Retinal pigment epithelial cell (primary cell): ENCODE results near the gene SEMA5A.

Source experiments
- DNase-seq: peaks from one replicate; pipeline ENCODE4 v3.0.0-alpha.2; 2010; ENCODE audit warnings: low read depth
- H3K4me3 ChIP-seq: 2 replicates; pipeline ENCODE4 v1.5.1; 2011; ENCODE audit warnings: mild to moderate bottlenecking, low read length, control low read depth, moderate library complexity
- TF ChIP-seq, protein P1 (sequence below): conservative IDR thresholded peaks from 2 replicates; pipeline ENCODE4 v1.5.1; 2011; ENCODE audit warnings: low read depth, low read length, control low read depth, inconsistent platforms

The SEMA5A gene

DNA sequence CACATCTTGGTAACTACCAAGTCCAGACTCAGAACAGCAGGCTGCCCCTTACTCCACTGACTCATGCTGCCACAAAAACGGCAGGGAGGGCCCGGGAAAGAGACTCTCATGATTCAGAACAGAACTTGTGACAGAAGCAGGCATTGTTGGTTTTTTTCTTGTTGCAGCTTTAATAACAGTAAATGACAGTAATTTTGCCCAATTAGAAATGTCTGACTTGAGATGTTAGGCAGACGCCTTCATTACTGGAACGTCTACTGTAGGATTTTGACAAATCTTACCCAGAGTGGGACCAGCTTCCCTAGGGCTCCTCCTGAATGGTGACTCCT lies 77.9 kb downstream of the SEMA5A start:
- no peak overlapping the region for H3K4me3 ChIP-seq
- DNase-seq = peak; percentile 92
- TF ChIP-seq, protein P1, sequence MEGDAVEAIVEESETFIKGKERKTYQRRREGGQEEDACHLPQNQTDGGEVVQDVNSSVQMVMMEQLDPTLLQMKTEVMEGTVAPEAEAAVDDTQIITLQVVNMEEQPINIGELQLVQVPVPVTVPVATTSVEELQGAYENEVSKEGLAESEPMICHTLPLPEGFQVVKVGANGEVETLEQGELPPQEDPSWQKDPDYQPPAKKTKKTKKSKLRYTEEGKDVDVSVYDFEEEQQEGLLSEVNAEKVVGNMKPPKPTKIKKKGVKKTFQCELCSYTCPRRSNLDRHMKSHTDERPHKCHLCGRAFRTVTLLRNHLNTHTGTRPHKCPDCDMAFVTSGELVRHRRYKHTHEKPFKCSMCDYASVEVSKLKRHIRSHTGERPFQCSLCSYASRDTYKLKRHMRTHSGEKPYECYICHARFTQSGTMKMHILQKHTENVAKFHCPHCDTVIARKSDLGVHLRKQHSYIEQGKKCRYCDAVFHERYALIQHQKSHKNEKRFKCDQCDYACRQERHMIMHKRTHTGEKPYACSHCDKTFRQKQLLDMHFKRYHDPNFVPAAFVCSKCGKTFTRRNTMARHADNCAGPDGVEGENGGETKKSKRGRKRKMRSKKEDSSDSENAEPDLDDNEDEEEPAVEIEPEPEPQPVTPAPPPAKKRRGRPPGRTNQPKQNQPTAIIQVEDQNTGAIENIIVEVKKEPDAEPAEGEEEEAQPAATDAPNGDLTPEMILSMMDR = no peak

DNA sequence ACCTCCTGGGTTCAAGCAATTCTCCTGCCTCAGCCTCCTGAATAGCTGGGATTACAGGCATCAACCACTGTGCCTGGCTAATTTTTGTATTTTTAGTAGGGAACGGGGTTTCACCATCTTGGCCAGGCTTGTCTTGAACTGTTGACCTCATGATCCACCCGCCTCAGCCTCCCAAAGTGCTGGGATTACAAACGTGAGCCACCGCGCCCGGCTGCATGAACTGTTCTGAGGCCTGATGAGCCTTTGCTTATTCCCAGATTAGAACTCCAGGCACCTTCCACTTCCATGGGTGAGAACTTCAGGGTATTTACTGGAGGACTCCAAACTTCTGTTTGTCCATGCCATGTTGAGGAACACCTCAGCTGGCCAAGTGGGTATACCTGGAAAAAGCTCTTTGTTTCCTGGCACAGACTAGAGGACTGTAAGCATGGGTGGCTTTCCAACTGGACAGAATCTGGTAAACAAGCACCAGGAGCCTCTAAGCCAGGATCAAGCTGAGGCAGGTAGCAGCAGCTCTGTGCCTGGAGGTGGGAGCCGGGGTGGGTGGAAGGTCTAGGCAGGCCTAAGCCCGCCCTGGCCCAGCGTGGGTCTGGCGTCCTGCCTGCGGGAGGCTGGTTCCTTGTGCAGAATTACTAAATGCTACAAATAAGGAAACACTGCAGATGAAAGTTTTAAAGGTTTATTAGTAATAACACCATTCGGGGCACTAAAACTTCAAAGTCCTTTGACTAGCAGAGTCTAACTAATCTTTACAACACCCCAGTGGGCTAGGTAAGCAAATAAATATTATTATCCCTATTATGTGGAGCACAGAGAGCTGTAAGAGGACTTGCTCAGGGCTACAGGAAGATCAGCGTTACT lies 78.4 kb downstream of the SEMA5A start:
- DNase-seq = no peak
- TF ChIP-seq, protein P1 = no peak

DNA sequence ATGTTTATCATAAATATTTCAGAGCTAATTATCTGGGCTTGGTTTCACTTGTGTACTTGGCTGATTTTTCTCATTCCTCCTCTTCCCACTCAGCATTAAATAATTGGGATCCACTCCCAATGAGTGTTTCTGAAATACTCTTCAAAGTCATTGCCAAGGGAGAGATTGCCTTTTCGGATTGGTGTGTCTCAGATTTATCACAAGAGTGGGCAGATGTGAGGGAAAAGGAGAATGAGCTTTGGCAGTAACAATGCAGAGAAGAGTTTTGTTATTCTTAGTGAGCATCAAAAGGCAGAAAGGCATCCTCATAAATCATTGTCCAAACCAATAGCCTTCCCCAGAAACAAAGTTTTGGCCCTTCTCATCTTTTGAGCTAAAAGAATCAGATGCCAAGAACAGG lies 79.2 kb downstream of the SEMA5A start:
- TF ChIP-seq, protein P1 = no peak
- no peak for DNase-seq
- H3K4me3 ChIP-seq = no peak overlapping the region

More for the DNA sequence above, 78.4 kb downstream of the SEMA5A start:
- H3K4me3 ChIP-seq = no peak overlapping the region

DNA sequence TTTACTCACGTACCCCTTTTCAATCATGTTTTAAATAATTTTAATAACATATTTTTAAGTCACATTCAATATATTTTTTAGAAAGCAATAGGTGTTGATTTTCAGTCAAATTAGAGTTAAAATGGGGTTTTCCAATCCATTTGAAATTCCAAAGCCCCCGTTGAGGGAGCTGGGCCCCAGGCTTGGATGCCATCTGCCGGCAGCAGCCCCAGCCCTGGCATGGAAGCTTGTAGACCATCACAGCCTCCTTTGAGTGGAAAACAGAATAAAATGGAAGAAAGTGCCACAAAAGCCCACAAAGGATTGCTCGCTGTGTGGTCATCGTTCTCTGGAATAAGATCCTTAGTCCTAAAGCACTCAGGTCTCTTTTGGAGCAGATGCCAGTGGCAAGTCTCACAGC lies 81.4 kb downstream of the SEMA5A start:
- TF ChIP-seq, protein P1 = no peak
- no peak for DNase-seq
- H3K4me3 ChIP-seq = no peak overlapping the region

DNA sequence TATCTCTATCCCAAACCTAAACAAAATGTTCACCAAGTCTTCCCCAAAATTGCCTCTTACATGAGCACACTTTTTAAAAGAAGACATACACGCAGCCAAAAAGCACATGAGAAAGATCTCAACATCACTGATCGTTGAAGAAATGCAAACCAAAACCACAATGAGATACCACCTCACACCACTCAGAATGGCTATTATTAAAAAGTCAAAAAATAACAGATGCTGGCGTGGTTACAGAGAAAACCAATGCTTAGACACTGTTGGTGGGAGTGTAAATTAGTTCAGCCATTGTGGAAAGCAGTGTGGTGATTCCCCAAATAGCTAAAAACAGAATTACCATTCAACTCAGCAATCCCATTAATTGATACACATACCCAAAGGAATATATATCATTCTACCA lies 83.8 kb downstream of the SEMA5A start:
- H3K4me3 ChIP-seq = no peak overlapping the region
- TF ChIP-seq, protein P1 = no peak
- no peak for DNase-seq

DNA sequence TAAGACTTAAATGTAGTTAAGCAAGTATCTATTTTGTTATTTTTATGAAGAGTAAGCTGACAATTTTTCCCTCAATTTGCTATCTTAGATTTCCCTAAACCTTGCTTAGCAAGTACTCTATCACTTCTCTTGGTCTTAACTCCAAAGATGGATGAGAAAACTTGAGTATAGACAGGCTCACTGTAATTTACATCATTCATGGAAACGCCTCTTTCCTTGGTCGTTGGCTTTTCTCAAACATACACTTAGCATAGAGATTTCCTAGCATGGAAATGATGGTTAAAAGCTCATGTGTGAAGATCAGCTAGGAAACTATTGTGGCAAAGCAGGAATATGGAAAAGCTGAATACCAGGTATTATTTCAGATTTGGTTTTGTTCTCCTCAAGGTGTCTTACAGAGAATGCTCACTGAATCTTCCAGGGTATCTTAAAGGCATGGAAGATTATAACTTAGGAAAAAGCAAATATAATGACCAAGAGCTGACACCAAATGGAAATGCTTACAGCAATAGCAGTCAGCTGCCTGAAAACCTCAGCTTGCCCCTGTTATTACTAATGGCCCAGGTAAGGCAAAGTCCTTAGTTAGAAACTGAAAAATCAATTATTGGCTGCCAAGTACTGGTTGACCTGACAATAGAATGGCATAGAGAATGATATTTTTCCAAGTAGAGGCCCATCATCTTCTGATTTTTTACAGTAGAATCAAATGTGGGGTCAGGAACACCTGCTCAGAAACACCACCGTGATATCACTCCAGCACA lies 84.8 kb downstream of the SEMA5A start:
- no peak overlapping the region for H3K4me3 ChIP-seq

More for the DNA sequence above, 84.8 kb downstream of the SEMA5A start:
- TF ChIP-seq, protein P1 = no peak
- no peak for DNase-seq
